Measurements from ENCODE around the gene RIC8B.

Gene RIC8B

DNA sequence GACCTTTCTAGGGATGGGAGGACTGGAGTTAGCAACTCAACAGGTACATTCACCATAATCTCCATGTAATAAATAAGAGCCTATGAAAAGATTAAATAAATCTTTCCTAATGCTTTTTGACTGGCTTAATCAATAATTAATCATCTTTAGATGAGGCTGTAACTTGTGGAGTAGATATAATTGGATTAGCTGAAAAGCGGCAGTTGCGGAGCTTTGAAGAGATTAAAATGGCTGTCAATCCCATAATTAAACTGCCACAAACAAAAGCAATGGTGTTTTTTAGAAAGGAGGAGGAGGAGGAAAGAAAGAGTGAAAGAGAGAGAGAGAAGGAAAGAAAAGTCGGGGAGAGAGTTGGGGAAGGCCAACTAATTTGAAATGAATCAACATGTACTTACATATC lies 110.5 kb downstream of the RIC8B start:
- Histone ChIP-seq H3K4me3 (ENCODE audit: low read length) (no peak overlapping the region), H3K27ac (ENCODE audit: low read length) (no peak overlapping the region), H3K9me3 (ENCODE audit: insufficient read depth, low read length) (no peaks in the 10 kb centered on the region), H2AFZ (ENCODE audit: low read depth, low read length) (no peak overlapping the region), H3K79me2 (ENCODE audit: low read length) (no peaks in the 10 kb centered on the region), H3K9ac (ENCODE audit: low read length) (no peak overlapping the region), H4K20me1 (ENCODE audit: insufficient read depth, low read length) (0 out of 2 replicates have a peak, but pooled peaks cover under 1% of the 10 kb centered on the region), H3K4me1 (ENCODE audit: low read length) (no peaks in the 10 kb centered on the region), H3K27me3 (ENCODE audit: low read depth, low read length) (no peaks in the 10 kb centered on the region), H3K4me2 (ENCODE audit: low read length) (no peak overlapping the region), H3K36me3 (replicated peaks; ENCODE audit: low read depth, low read length) (peaks cover 13% of the 10 kb centered on the region)
- TF ChIP-seq EZH2phosphoT487 (IDR thresholded peaks at IDR 0.05; ENCODE audit: low read depth), result no peak
- TF ChIP-seq, protein P1, sequence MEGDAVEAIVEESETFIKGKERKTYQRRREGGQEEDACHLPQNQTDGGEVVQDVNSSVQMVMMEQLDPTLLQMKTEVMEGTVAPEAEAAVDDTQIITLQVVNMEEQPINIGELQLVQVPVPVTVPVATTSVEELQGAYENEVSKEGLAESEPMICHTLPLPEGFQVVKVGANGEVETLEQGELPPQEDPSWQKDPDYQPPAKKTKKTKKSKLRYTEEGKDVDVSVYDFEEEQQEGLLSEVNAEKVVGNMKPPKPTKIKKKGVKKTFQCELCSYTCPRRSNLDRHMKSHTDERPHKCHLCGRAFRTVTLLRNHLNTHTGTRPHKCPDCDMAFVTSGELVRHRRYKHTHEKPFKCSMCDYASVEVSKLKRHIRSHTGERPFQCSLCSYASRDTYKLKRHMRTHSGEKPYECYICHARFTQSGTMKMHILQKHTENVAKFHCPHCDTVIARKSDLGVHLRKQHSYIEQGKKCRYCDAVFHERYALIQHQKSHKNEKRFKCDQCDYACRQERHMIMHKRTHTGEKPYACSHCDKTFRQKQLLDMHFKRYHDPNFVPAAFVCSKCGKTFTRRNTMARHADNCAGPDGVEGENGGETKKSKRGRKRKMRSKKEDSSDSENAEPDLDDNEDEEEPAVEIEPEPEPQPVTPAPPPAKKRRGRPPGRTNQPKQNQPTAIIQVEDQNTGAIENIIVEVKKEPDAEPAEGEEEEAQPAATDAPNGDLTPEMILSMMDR (IDR thresholded peaks at IDR 0.05; ENCODE audit: low read depth, low read length), result no peak

DNA sequence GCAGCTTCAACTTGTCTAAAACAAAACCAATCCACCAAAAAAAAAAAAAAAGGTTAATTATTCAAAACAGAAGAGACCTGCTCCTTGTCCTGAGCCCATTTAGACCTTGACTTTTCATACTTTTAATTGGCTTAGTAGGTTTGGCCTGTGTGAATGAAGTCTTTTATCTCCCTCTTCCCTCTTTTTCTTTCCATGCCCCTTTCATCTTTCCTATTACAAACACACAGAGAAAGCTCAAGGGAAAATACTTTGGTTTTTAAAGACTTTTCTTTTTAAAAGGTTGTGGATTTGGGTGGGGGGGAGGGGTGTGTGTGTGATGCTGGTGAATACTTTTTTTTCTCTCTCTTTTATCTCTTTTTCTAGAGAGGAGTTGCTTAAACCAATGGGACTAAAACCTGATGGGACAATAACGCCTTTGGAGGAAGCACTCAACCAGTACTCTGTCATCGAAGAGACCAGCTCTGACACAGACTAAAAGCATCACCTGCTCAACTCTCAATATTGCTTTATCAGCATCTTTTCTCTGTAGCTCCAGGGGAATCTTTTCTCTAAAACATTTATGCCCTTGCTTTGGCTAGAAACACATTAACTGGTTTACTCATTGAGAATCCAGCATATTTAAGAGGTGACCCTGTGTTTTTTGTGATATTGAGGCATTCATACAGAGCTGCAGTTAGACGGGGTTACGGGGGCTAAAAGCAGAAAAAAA lies 111.2 kb downstream of the RIC8B start:
- H3K9me3 ChIP-seq (ENCODE audit: insufficient read depth, low read length), result no peaks in the 10 kb centered on the region
- no peak overlapping the region for H3K4me2 ChIP-seq (ENCODE audit: low read length)
- H4K20me1 ChIP-seq (ENCODE audit: insufficient read depth, low read length), result 0 out of 2 replicates have a peak, but pooled peaks cover 3% of the 10 kb centered on the region
- H2AFZ ChIP-seq (ENCODE audit: low read depth, low read length), result no peak overlapping the region
- H3K4me1 ChIP-seq (ENCODE audit: low read length), result no peaks in the 10 kb centered on the region
- no peak for TF ChIP-seq EZH2phosphoT487 (IDR thresholded peaks at IDR 0.05; ENCODE audit: low read depth)
- TF ChIP-seq, protein P1 (IDR thresholded peaks at IDR 0.05; ENCODE audit: low read depth, low read length), result no peak
- H3K4me3 ChIP-seq (ENCODE audit: low read length), result no peak overlapping the region
- no peaks in the 10 kb centered on the region for H3K27me3 ChIP-seq (ENCODE audit: low read depth, low read length)
- H3K36me3 ChIP-seq (replicated peaks; ENCODE audit: low read depth, low read length), result peaks cover 13% of the 10 kb centered on the region
- H3K79me2 ChIP-seq (ENCODE audit: low read length), result no peaks in the 10 kb centered on the region
- no peak overlapping the region for H3K9ac ChIP-seq (ENCODE audit: low read length)
- H3K27ac ChIP-seq (ENCODE audit: low read length), result no peak overlapping the region

DNA sequence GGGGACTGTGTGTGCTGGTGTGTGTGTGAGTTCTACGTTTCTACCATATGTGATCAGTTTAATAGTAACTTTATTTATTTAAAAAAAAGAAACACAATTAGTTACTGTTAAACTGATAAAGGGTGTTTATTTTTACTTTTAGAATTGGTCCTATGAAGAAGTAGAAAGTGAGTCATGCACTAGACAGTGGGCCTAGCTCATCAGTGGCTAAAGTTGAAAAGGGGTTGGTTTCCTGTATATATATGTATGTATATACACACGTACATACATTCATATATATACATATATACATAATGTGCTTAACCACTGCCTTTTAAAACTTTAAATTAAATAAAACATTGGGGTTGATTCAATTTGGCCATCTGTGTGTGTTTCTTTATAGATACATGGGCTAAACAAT lies 112.5 kb downstream of the RIC8B start:
- H3K36me3 ChIP-seq (replicated peaks; ENCODE audit: low read depth, low read length), result peaks cover 13% of the 10 kb centered on the region
- H3K9me3 ChIP-seq (ENCODE audit: insufficient read depth, low read length), result no peaks in the 10 kb centered on the region
- no peak overlapping the region for H2AFZ ChIP-seq (ENCODE audit: low read depth, low read length)
- no peak overlapping the region for H3K27ac ChIP-seq (ENCODE audit: low read length)
- no peaks in the 10 kb centered on the region for H3K4me1 ChIP-seq (ENCODE audit: low read length)
- H3K9ac ChIP-seq (ENCODE audit: low read length), result no peak overlapping the region
- no peak overlapping the region for H3K4me2 ChIP-seq (ENCODE audit: low read length)
- no peaks in the 10 kb centered on the region for H3K27me3 ChIP-seq (ENCODE audit: low read depth, low read length)
- H3K79me2 ChIP-seq (ENCODE audit: low read length), result no peaks in the 10 kb centered on the region
- TF ChIP-seq, protein P1 (IDR thresholded peaks at IDR 0.05; ENCODE audit: low read depth, low read length), result no peak
- no peak for TF ChIP-seq EZH2phosphoT487 (IDR thresholded peaks at IDR 0.05; ENCODE audit: low read depth)
- no peak overlapping the region for H3K4me3 ChIP-seq (ENCODE audit: low read length)
- 0 out of 2 replicates have a peak, but pooled peaks cover 3% of the 10 kb centered on the region for H4K20me1 ChIP-seq (ENCODE audit: insufficient read depth, low read length)

DNA sequence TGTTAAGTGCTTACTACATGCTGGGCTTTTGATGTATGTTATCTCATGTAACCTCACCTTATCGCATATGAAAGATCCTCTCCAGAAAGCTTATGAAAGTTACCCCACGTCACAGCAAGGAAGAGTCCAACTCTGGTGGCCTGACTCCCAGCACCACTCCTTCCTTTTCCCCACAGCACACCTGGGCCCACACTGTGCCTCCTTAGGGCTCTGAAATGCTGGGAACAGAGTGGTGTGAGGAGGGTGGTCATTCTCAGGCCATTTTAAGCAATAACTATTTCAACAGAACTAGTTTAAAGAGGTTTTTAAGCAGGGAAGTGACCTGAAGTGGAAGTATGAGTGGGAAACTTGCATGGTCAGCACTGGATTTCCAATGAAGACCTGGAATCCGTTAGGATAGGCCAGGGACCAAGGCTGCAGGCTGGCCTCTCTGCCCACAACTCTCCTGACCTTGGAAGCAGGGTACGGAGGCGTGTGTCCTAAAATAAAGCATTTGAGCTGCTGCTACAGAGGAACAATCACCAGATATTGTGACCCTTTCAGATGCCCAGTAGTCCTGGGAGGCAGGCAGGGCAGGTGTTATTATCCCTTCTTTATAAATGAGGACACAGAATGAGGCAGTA lies 114.0 kb downstream of the RIC8B start:
- Histone ChIP-seq H3K9ac (ENCODE audit: low read length) (no peak overlapping the region), H3K27ac (ENCODE audit: low read length) (no peak overlapping the region), H2AFZ (ENCODE audit: low read depth, low read length) (no peak overlapping the region), H3K4me1 (ENCODE audit: low read length) (no peaks in the 10 kb centered on the region), H4K20me1 (ENCODE audit: insufficient read depth, low read length) (0 out of 2 replicates have a peak, but pooled peaks cover 3% of the 10 kb centered on the region), H3K79me2 (ENCODE audit: low read length) (no peaks in the 10 kb centered on the region), H3K9me3 (ENCODE audit: insufficient read depth, low read length) (no peaks in the 10 kb centered on the region), H3K27me3 (ENCODE audit: low read depth, low read length) (no peaks in the 10 kb centered on the region), H3K4me3 (ENCODE audit: low read length) (no peak overlapping the region), H3K4me2 (ENCODE audit: low read length) (no peak overlapping the region), H3K36me3 (replicated peaks; ENCODE audit: low read depth, low read length) (peaks cover 13% of the 10 kb centered on the region)
- TF ChIP-seq EZH2phosphoT487 (IDR thresholded peaks at IDR 0.05; ENCODE audit: low read depth), result no peak
- TF ChIP-seq, protein P1 (IDR thresholded peaks at IDR 0.05; ENCODE audit: low read depth, low read length), result no peak
